Mesenchymal stem cell (in vitro differentiated cells and primary cell): ENCODE data around the gene AFAP1.

Experiments used
- DNase-seq: peaks from one replicate; pipeline ENCODE4 v3.0.0-alpha.2; 2013
- H2AFZ ChIP-seq: one replicate; pipeline ENCODE4 v1.6.1; 2013; ENCODE audit warnings: low read depth, mild to moderate bottlenecking, control low read depth, inconsistent platforms, low read length, moderate library complexity
- H2AK5ac ChIP-seq: 2 replicates; pipeline ENCODE4 v1.6.1; 2013; ENCODE audit warnings: low read length, moderate library complexity, mild to moderate bottlenecking, inconsistent platforms; ENCODE audit not compliant: severe bottlenecking
- H2BK120ac ChIP-seq: one replicate; pipeline ENCODE4 v1.6.1; 2013; ENCODE audit warnings: low read depth, mild to moderate bottlenecking, inconsistent platforms, low read length, moderate library complexity
- H2BK12ac ChIP-seq, 2 experiments: one replicate each; pipeline ENCODE4 v1.6.1; 2013; ENCODE audit warnings: inconsistent platforms in 2 of 2, low read length in 2 of 2, mild to moderate bottlenecking in 2 of 2, moderate library complexity in 2 of 2, control low read depth in 1 of 2
- H2BK15ac ChIP-seq: one replicate; pipeline ENCODE4 v1.6.1; 2013; ENCODE audit warnings: mild to moderate bottlenecking, low read depth, inconsistent platforms; ENCODE audit not compliant: poor library complexity, severe bottlenecking
- H2BK5ac ChIP-seq: 2 replicates; pipeline ENCODE4 v1.6.1; 2013; ENCODE audit warnings: low read depth, mild to moderate bottlenecking, low read length, control low read depth, inconsistent platforms; ENCODE audit not compliant: poor library complexity, severe bottlenecking
- H3K14ac ChIP-seq, 2 experiments: one replicate each; pipeline ENCODE4 v1.6.1; 2013; ENCODE audit warnings: inconsistent platforms in 2 of 2, low read length in 2 of 2, control low read depth in 1 of 2, mild to moderate bottlenecking in 1 of 2, moderate library complexity in 1 of 2
- H3K18ac ChIP-seq, 2 experiments: one replicate each; pipeline ENCODE4 v1.6.1; 2013; ENCODE audit warnings: inconsistent platforms in 2 of 2, low read length in 2 of 2, control low read depth in 1 of 2, low read depth in 1 of 2, mild to moderate bottlenecking in 1 of 2
- H3K23ac ChIP-seq, 2 experiments: one replicate each; pipeline ENCODE4 v1.6.1; 2013; ENCODE audit warnings: inconsistent platforms in 2 of 2, low read length in 2 of 2, mild to moderate bottlenecking in 2 of 2, moderate library complexity in 2 of 2, control low read depth in 1 of 2
- H3K27ac ChIP-seq: 2 replicates; pipeline ENCODE4 v1.5.1; 2013; ENCODE audit warnings: mild to moderate bottlenecking, moderate library complexity, low read length, control low read depth, inconsistent platforms; ENCODE audit not compliant: poor library complexity, severe bottlenecking
- H3K27me3 ChIP-seq, 2 experiments: 2 replicates each; pipeline versions ENCODE4 v1.6.1 to v1.7.0; 2013; ENCODE audit warnings: low read length in 2 of 2, mild to moderate bottlenecking in 2 of 2, moderate library complexity in 2 of 2, control low read depth in 1 of 2, inconsistent platforms in 1 of 2; ENCODE audit not compliant: control insufficient read depth in 1 of 2, insufficient read depth in 1 of 2
- H3K36me3 ChIP-seq, 2 experiments: 2 replicates each; pipeline versions ENCODE4 v1.6.1 to v1.7.0; 2013; ENCODE audit warnings: low read length in 2 of 2, control low read depth in 1 of 2, inconsistent platforms in 1 of 2, low read depth in 1 of 2, mild to moderate bottlenecking in 1 of 2; ENCODE audit not compliant: insufficient read depth in 2 of 2, control insufficient read depth in 1 of 2
- H3K4ac ChIP-seq, 2 experiments: one replicate each; pipeline ENCODE4 v1.6.1; 2013; ENCODE audit warnings: inconsistent platforms in 2 of 2, low read length in 2 of 2, mild to moderate bottlenecking in 2 of 2, moderate library complexity in 2 of 2, control low read depth in 1 of 2, low read depth in 1 of 2
- H3K4me1 ChIP-seq: 2 replicates; pipeline ENCODE4 v1.6.1; 2013; ENCODE audit warnings: low read depth, low read length, control low read depth; ENCODE audit not compliant: control insufficient read depth, insufficient read depth
- H3K4me2 ChIP-seq: 2 replicates; pipeline ENCODE4 v1.6.1; 2013; ENCODE audit warnings: low read length, mild to moderate bottlenecking, inconsistent platforms; ENCODE audit not compliant: poor library complexity, severe bottlenecking
- H3K4me3 ChIP-seq, 2 experiments: 2 replicates each; pipeline versions ENCODE4 v1.5.1 to v1.7.0; 2013; ENCODE audit warnings: low read length in 2 of 2, mild to moderate bottlenecking in 2 of 2, control low read depth in 1 of 2, low read depth in 1 of 2; ENCODE audit not compliant: insufficient read depth in 1 of 2
- H3K79me1 ChIP-seq: replicated peaks from 2 replicates; pipeline ENCODE4 v1.6.1; 2013; ENCODE audit warnings: mild to moderate bottlenecking, control low read depth, low read length, inconsistent platforms; ENCODE audit not compliant: poor library complexity, severe bottlenecking
- H3K9ac ChIP-seq: 2 replicates; pipeline ENCODE4 v1.7.0; 2013; ENCODE audit warnings: mild to moderate bottlenecking, low read length, moderate library complexity
- H3K9me3 ChIP-seq: 2 replicates; pipeline ENCODE4 v1.7.0; 2013; ENCODE audit warnings: mild to moderate bottlenecking, low read length; ENCODE audit not compliant: control insufficient read depth
- H4K8ac ChIP-seq: one replicate; pipeline ENCODE4 v1.6.1; 2013; ENCODE audit warnings: inconsistent platforms, mild to moderate bottlenecking, low read length, moderate library complexity
- H4K91ac ChIP-seq: one replicate; pipeline ENCODE4 v1.6.1; 2013; ENCODE audit warnings: mild to moderate bottlenecking, low read length, inconsistent platforms
- WGBS: methylation state at CpG from one replicate; pipeline ENCODE4 v1.1.7; 2013; ENCODE audit warnings: mixed read lengths; 5-methylcytosine and 5-hydroxymethylcytosine counted together

Gene AFAP1

DNA sequence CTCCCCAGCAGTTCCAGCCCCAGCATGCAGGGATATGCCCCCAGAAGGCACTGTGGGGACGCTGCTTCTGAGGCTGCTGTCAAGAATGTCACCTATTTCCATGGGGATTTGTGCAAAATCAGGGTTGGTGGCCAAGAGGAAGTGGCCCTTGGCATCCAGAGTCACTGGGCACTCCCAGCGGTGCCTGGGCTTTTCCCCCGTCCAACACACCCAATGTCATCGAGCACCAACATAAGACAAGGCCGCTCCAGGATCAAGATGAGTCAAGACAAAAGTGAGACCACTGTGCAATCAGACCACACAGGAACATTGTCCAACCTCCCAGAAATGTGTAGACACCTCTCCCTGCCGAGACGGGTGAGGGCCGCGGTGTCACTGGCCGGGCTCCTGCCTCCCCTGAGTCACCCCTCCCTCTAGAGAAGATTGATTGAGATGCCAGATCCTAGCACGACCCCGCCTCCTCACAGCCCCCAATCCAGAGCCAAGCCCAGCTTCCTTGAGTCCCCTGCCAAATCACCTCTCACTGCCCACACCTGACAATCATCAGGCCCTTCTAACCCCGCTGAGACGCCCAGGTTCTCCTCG, 194.3 kb downstream of the AFAP1 start:
- Histone ChIP-seq H2BK15ac (no peak overlapping the region), H3K18ac (no peak overlapping the region), H3K27me3 (peaks cover 4 to 8% of the 10 kb centered on the region in 2 experiments), H2BK12ac (no peak overlapping the region), H3K36me3 (no peaks in the 10 kb centered on the region), H3K4me2 (no peak overlapping the region), H3K27ac (no peak overlapping the region), H2BK120ac (no peak overlapping the region), H3K9ac (no peak overlapping the region), H4K8ac (no peak overlapping the region), H3K23ac (no peak overlapping the region), H2BK5ac (no peak overlapping the region), H3K4me1 (peaks cover 2% of the 10 kb centered on the region), H4K91ac (no peak overlapping the region), H3K4ac (no peak overlapping the region), H3K4me3 (no peak overlapping the region), H2AK5ac (no peak overlapping the region), H3K14ac (no peak overlapping the region), H2AFZ (no peak overlapping the region), H3K79me1 (no peaks in the 10 kb centered on the region), H3K9me3 (no peaks in the 10 kb centered on the region)
- 89% methylated on average over 15 of the region's 15 CpGs for WGBS
- no peak for DNase-seq

- no peaks in the 10 kb centered on the region for H3K9me3 ChIP-seq
- no peak overlapping the region for H2BK120ac ChIP-seq
- H2AK5ac ChIP-seq = no peak overlapping the region
- 84% methylated on average over 16 of the region's 16 CpGs for WGBS
- H3K9ac ChIP-seq = no peak overlapping the region
- no peak overlapping the region for H4K8ac ChIP-seq
- no peak for DNase-seq
- no peak overlapping the region for H2BK12ac ChIP-seq
- H3K18ac ChIP-seq = no peak overlapping the region
- no peak overlapping the region for H3K4me3 ChIP-seq
- H3K23ac ChIP-seq = no peak overlapping the region
- H3K4ac ChIP-seq = no peak overlapping the region
- H3K36me3 ChIP-seq = no peaks in the 10 kb centered on the region
- H4K91ac ChIP-seq = no peak overlapping the region
- H3K79me1 ChIP-seq = no peaks in the 10 kb centered on the region
- H2BK15ac ChIP-seq = no peak overlapping the region
- H2BK5ac ChIP-seq = no peak overlapping the region
- H3K4me1 ChIP-seq = peaks cover 2% of the 10 kb centered on the region
- peaks cover 4 to 8% of the 10 kb centered on the region in 2 experiments for H3K27me3 ChIP-seq
- no peak overlapping the region for H3K4me2 ChIP-seq
- no peak overlapping the region for H3K27ac ChIP-seq
- H2AFZ ChIP-seq = no peak overlapping the region
- H3K14ac ChIP-seq = no peak overlapping the region
Observed at GRCh38 chr4:7744142-7744804, 195.4 kb downstream of the AFAP1 start.

DNA sequence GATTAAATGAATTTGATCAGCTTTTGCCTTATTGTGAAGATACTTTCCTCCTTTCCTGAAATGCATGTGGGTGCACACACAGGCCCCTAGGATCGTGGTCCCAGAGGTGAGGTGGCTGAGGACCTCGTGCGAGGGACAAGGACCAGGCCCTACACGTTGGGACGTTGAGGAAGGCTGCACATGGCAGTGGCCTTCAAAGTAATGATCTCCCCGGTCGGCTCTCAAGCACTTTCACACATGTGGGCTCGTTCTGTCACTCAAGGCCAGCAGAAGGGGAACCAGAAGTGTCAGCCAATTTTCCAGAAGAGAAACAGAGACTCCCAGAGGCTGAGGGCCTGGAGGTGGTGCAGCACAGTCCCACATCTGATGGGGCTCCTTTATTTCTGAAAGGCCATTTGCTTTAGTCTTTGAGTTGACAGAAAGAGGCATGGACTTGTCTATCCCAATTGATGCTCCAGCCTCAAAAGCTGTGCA, 196.8 kb downstream of the AFAP1 start:
- no peak overlapping the region for H3K23ac ChIP-seq
- H3K9me3 ChIP-seq = peaks cover 1% of the 10 kb centered on the region
- no peak overlapping the region for H2AK5ac ChIP-seq
- no peak overlapping the region for H4K8ac ChIP-seq
- H3K14ac ChIP-seq = no peak overlapping the region
- H2BK12ac ChIP-seq = no peak overlapping the region
- no peak overlapping the region for H3K9ac ChIP-seq
- 74% methylated on average over 8 of the region's 8 CpGs for WGBS
- no peak overlapping the region for H4K91ac ChIP-seq
- H3K18ac ChIP-seq = no peak overlapping the region
- H3K4ac ChIP-seq = no peak overlapping the region
- H2BK120ac ChIP-seq = no peak overlapping the region
- H3K27ac ChIP-seq = no peak overlapping the region
- peaks cover 2% of the 10 kb centered on the region for H3K4me1 ChIP-seq
- H3K79me1 ChIP-seq = no peaks in the 10 kb centered on the region
- H3K4me2 ChIP-seq = no peak overlapping the region
- DNase-seq = no peak
- H2AFZ ChIP-seq = no peak overlapping the region
- no peak overlapping the region for H2BK15ac ChIP-seq
- H3K4me3 ChIP-seq = no peak overlapping the region
- H3K36me3 ChIP-seq = no peaks in the 10 kb centered on the region
- peaks cover 4 to 10% of the 10 kb centered on the region in 2 experiments for H3K27me3 ChIP-seq
- no peak overlapping the region for H2BK5ac ChIP-seq

GRCh38 chr4:7741946-7742806, 197.5 kb downstream of the AFAP1 start:
- no peak overlapping the region for H2AK5ac ChIP-seq
- H2BK120ac ChIP-seq = no peak overlapping the region
- H3K27me3 ChIP-seq = peaks cover 8 to 10% of the 10 kb centered on the region in 2 experiments
- no peak overlapping the region for H2BK12ac ChIP-seq
- H3K4ac ChIP-seq = no peak overlapping the region
- 92% methylated on average over 15 of the region's 18 CpGs for WGBS
- DNase-seq = no peak
- peak overlapping the region in 1 of 2 experiments; percentile 53 for H3K14ac ChIP-seq
- H3K27ac ChIP-seq = no peak overlapping the region
- no peak overlapping the region for H3K23ac ChIP-seq
- H2BK5ac ChIP-seq = no peak overlapping the region
- no peak overlapping the region for H2AFZ ChIP-seq
- no peaks in the 10 kb centered on the region for H3K79me1 ChIP-seq
- H3K36me3 ChIP-seq = no peaks in the 10 kb centered on the region
- H3K9me3 ChIP-seq = peaks cover 5% of the 10 kb centered on the region
- peak overlapping the region; percentile 11 for H4K91ac ChIP-seq
- no peak overlapping the region for H3K4me2 ChIP-seq
- H3K4me1 ChIP-seq = peaks cover 1% of the 10 kb centered on the region
- H3K18ac ChIP-seq = no peak overlapping the region
- H3K4me3 ChIP-seq = no peak overlapping the region
- no peak overlapping the region for H2BK15ac ChIP-seq
- no peak overlapping the region for H4K8ac ChIP-seq
- no peak overlapping the region for H3K9ac ChIP-seq
